A549 (cell line): Measurements from ENCODE around the gene BEAN1. TPM values are rescaled to one million over a fixed set of nuclear protein-coding genes. Genes with fewer than 3 reads are reported as not detected.
"Not testable (repeated sequence)": the region's sequence is repeated elsewhere in the genome, so short reads cannot be mapped to it uniquely, and the experiment has no call there.

ENCODE experiments used
- ATAC-seq, 2 experiments: fragments of 200-7000 bp in 1 of 2; fragments of >200 bp in 1 of 2; cut with Nextera tagmentation in 1 of 2; cut with Tn5 transposase in 1 of 2; 3 replicates each; pipeline versions ENCODE4 v1.8.0 to v1.9.1; 2018 to 2020; ENCODE audit warnings: mild to moderate bottlenecking in 1 of 2, moderate library complexity in 1 of 2
- CTCF ChIA-PET: fragments of 300-600 bp; sonication (Branson Sonifier 250); formaldehyde crosslinking; extraction: SDS; loops from one replicate; lab custom pipeline; 2021; ENCODE audit warnings: antibody characterized with exemption, inconsistent platforms; lab: Yijun Ruan, JAX
- POLR2A ChIA-PET: fragments of 350-600 bp; formaldehyde crosslinking; extraction: SDS; loops from one replicate; lab custom pipeline; 2021; ENCODE audit warnings: antibody characterized with exemption, inconsistent platforms; lab: Yijun Ruan, JAX
- DNase-seq, 2 experiments: peaks; one replicate each; pipeline versions ENCODE4 v3.0.0 to v3.0.0-alpha.2; 2011 to 2016; ENCODE audit warnings: low read depth in 1 of 2, low spot score in 1 of 2
- FAIRE-seq: peaks from 2 replicates; lab custom pipeline; 2011; peaks lifted over from hg19 to GRCh38; lab: Jason Lieb, UNC
- H3K27ac ChIP-seq, 2 experiments: fragments of >200 bp; sonication (Bioruptor Twin); formaldehyde crosslinking; 3 replicates each; pipeline ENCODE4 v1.5.1; 2016 to 2017
- H3K4me1 ChIP-seq: fragments of >200 bp; sonication (Bioruptor Twin); formaldehyde crosslinking; 3 replicates; pipeline ENCODE4 v1.6.1; 2016
- H3K4me2 ChIP-seq: fragments of >200 bp; sonication (Bioruptor Twin); formaldehyde crosslinking; 3 replicates; pipeline ENCODE4 v1.6.1; 2016
- H3K4me3 ChIP-seq: fragments of >200 bp; sonication (Bioruptor Twin); formaldehyde crosslinking; 3 replicates; pipeline ENCODE4 v1.5.1; 2016
- H3K9me3 ChIP-seq: fragments of >200 bp; sonication (Bioruptor Twin); formaldehyde crosslinking; 3 replicates; pipeline ENCODE4 v1.6.1; 2016
- BHLHE40 ChIP-seq: IDR thresholded peaks from 2 replicates; pipeline ENCODE4 v1.6.1; 2012; ENCODE audit warnings: low read depth, low read length, inconsistent platforms
- EP300 ChIP-seq, 2 experiments: fragments of >200 bp; sonication (Bioruptor Twin); formaldehyde crosslinking; IDR thresholded peaks; 2 replicates in 1 of 2; 3 replicates in 1 of 2; pipeline ENCODE4 v1.6.1; 2016 to 2017
- FOSB ChIP-seq: fragments of 250-450 bp; sonication (Bioruptor Pico); IDR thresholded peaks from 2 replicates; pipeline ENCODE4 v1.5.0; 2020; ENCODE audit warnings: mild to moderate bottlenecking, moderate library complexity
- FOSL2 ChIP-seq, 2 experiments: fragments of 450-650 bp in 1 of 2; fragments of >200 bp in 1 of 2; sonication (Bioruptor Twin) in 1 of 2; formaldehyde crosslinking; IDR thresholded peaks; 2 replicates each; pipeline versions ENCODE4 v1.5.0 to v1.6.1; 2016 to 2020; ENCODE audit warnings: mild to moderate bottlenecking in 1 of 2, moderate library complexity in 1 of 2
- HEYL ChIP-seq: fragments of 250-450 bp; sonication (Bioruptor Pico); IDR thresholded peaks from 2 replicates; pipeline ENCODE4 v1.8.0; 2021; ENCODE audit warnings: mild to moderate bottlenecking, moderate library complexity
- HOXA7 ChIP-seq: fragments of 250-450 bp; sonication (Bioruptor Pico); IDR thresholded peaks from 2 replicates; pipeline ENCODE4 v1.5.0; 2020; ENCODE audit warnings: mild to moderate bottlenecking, moderate library complexity
- HOXB13 ChIP-seq: fragments of 250-450 bp; sonication (Bioruptor Pico); IDR thresholded peaks from 2 replicates; pipeline ENCODE4 v1.5.0; 2020; ENCODE audit warnings: low read depth, mild to moderate bottlenecking, moderate library complexity
- HOXB5 ChIP-seq: fragments of 250-450 bp; sonication (Bioruptor Pico); IDR thresholded peaks from 2 replicates; pipeline ENCODE4 v1.5.0; 2020; ENCODE audit warnings: mild to moderate bottlenecking, moderate library complexity
- KDM5A ChIP-seq: fragments of 200-600 bp; sonication (generic); IDR thresholded peaks from 2 replicates; pipeline ENCODE4 v1.6.1; 2016; ENCODE audit warnings: antibody characterized with exemption, mild to moderate bottlenecking
- MAZ ChIP-seq: fragments of 150-350 bp; IDR thresholded peaks from 2 replicates; pipeline ENCODE4 v1.6.1; 2014; ENCODE audit warnings: antibody characterized with exemption, low read depth, low read length, borderline replicate concordance
- POLR2A ChIP-seq: IDR thresholded peaks from 2 replicates; pipeline ENCODE4 v1.6.1; 2012; ENCODE audit warnings: mild to moderate bottlenecking, low read length
- RFX5 ChIP-seq: fragments of 450-650 bp; IDR thresholded peaks from 2 replicates; pipeline ENCODE4 v1.7.1; 2014; ENCODE audit warnings: antibody characterized with exemption, mild to moderate bottlenecking, moderate library complexity
- RNF2 ChIP-seq: fragments of 200-600 bp; sonication (generic); IDR thresholded peaks from 2 replicates; pipeline ENCODE4 v1.6.1; 2016; ENCODE audit warnings: low read depth, mild to moderate bottlenecking, antibody characterized with exemption, moderate library complexity, borderline replicate concordance
- SMC3 ChIP-seq: fragments of >200 bp; sonication (Bioruptor Twin); formaldehyde crosslinking; IDR thresholded peaks from 3 replicates; pipeline ENCODE4 v1.6.1; 2018; ENCODE audit warnings: inconsistent platforms
- ZC3H11A ChIP-seq: fragments of 450-650 bp; IDR thresholded peaks from 2 replicates; pipeline ENCODE4 v1.6.1; 2014; ENCODE audit warnings: antibody characterized with exemption, mild to moderate bottlenecking
- ZFP36 ChIP-seq: fragments of 450-650 bp; IDR thresholded peaks from 2 replicates; pipeline ENCODE4 v1.6.1; 2014; ENCODE audit warnings: borderline replicate concordance; ENCODE audit not compliant: partially characterized antibody
- WGBS: methylation state at CpG from one replicate; pipeline ENCODE4 v1.1.6; 2017; ENCODE audit errors: missing lambda C conversion rate; 5-methylcytosine and 5-hydroxymethylcytosine counted together
- polyA plus RNA-seq, 4 experiments: library from polyadenylated mRNA; depleted of rRNA in 3 of 4; stranded (reverse); fragments of >200 nt; fragmentation: RNase III in 1 of 4; extraction: RNeasy Plus Mini Kit Qiagen cat#74134 plus additional on column Dnase treatment in 1 of 4; gene quantifications; 2 replicates in 3 of 4; 3 replicates in 1 of 4; pipeline ENCODE4 v1.2.3, GENCODE V29; 2011 to 2017
- TF ChIP-seq, protein P1 (sequence below): IDR thresholded peaks from 2 replicates; pipeline ENCODE4 v1.6.1; 2012; ENCODE audit warnings: low read depth, borderline replicate concordance
- TF ChIP-seq, protein P2 (sequence below): fragments of 150-350 bp; IDR thresholded peaks from 2 replicates; pipeline ENCODE4 v1.6.1; 2014; ENCODE audit warnings: low read depth, mild to moderate bottlenecking, low read length

The BEAN1 gene
- polyA plus RNA-seq, 2 of the 4 experiments (the other 2 are of a cell fraction), result 0.98 to 1.7 TPM

DNA sequence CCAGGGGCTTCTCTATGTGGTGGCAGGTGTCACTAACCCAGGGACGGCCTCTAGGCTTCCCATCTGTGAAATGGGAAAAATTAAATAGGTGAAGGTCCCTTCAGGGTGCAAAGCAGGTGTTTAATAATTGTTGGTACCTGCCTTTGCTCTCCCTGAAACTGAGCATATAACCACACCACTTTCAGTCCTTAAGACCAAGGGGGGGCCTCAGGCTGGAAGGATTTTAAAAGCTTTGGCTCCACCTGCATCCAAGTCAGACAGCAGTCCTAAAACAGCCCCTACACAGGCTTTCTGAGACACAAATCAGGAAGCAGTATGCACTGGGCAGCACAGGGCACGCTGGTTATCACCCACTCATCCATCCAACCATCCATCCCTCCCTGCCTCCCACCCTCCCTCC lies 67.8 kb downstream of the BEAN1 start:
- WGBS, result 80% methylated on average over 2 of the region's 2 CpGs
- Histone ChIP-seq H3K4me1 (no peaks in the 10 kb centered on the region), H3K4me2 (no peak overlapping the region), H3K27ac (no peak overlapping the region; a peak in 1 of 6 replicates), H3K9me3 (no peaks in the 10 kb centered on the region), H3K4me3 (no peak overlapping the region)
- no peak for DNase-seq
- CTCF ChIA-PET, result interaction anchor here (1.0 kb wide), 1 partner anchor 138 kb away, joined by 3 read pairs; no protein-coding TSS in a partner anchor
- FAIRE-seq, result no peak
- POLR2A ChIA-PET, result no interaction called here
- ATAC-seq, result no peak
- no peak for TF ChIP-seq KDM5A

DNA sequence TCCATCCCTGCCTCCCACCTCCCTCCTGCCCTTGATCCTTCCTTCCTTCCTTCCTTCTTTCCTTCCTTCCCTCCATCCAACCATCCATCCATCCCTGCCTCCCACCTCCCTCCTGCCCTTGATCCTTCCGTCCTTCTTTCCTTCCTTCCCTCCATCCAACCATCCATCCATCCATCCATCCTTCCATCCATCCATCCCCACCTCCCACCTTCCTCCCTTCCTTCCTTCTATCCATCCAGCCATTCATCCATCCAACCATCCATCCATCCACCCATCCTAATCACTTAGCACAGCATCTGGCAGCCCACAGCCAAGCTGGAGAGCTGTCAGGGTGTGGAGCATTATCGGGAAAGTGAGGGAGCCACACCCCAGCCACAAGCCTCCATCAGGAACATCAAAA lies 68.3 kb downstream of the BEAN1 start:
- H3K4me1 ChIP-seq, result no peaks in the 10 kb centered on the region
- no peak for DNase-seq
- no peak overlapping the region for H3K4me2 ChIP-seq
- no peak overlapping the region for H3K4me3 ChIP-seq
- ATAC-seq, result no peak
- TF ChIP-seq ZC3H11A (no peak), SMC3 (no peak), HEYL (CRISPR knock-in tag) (no peak), FOSB (CRISPR knock-in tag) (no peak), HOXB13 (no peak), FOSL2 (IDR thresholded peaks at IDR 0.05) (no peak), FOSL2 (CRISPR knock-in tag; IDR thresholded peaks at IDR 0.05) (no peak), MAZ (no peak), HOXA7 (CRISPR knock-in tag) (no peak), POLR2A (no peak), RNF2 (no peak), HOXB5 (CRISPR knock-in tag) (no peak), ZFP36 (no peak), RFX5 (no peak), BHLHE40 (no peak), EP300 (IDR thresholded peaks at IDR 0.05) (no peak)
- TF ChIP-seq, protein P1, sequence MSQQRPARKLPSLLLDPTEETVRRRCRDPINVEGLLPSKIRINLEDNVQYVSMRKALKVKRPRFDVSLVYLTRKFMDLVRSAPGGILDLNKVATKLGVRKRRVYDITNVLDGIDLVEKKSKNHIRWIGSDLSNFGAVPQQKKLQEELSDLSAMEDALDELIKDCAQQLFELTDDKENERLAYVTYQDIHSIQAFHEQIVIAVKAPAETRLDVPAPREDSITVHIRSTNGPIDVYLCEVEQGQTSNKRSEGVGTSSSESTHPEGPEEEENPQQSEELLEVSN, result no peak
- TF ChIP-seq, protein P2, sequence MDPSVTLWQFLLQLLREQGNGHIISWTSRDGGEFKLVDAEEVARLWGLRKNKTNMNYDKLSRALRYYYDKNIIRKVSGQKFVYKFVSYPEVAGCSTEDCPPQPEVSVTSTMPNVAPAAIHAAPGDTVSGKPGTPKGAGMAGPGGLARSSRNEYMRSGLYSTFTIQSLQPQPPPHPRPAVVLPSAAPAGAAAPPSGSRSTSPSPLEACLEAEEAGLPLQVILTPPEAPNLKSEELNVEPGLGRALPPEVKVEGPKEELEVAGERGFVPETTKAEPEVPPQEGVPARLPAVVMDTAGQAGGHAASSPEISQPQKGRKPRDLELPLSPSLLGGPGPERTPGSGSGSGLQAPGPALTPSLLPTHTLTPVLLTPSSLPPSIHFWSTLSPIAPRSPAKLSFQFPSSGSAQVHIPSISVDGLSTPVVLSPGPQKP, result no peak
- POLR2A ChIA-PET, result no interaction called here
- FAIRE-seq, result no peak
- no peak overlapping the region for H3K27ac ChIP-seq
- no peaks in the 10 kb centered on the region for H3K9me3 ChIP-seq
- 47% methylated on average over 2 of the region's 2 CpGs for WGBS
- CTCF ChIA-PET, result interaction anchor here (1.0 kb wide), 1 partner anchor 90 kb away, joined by 4 read pairs; no protein-coding TSS in a partner anchor

DNA sequence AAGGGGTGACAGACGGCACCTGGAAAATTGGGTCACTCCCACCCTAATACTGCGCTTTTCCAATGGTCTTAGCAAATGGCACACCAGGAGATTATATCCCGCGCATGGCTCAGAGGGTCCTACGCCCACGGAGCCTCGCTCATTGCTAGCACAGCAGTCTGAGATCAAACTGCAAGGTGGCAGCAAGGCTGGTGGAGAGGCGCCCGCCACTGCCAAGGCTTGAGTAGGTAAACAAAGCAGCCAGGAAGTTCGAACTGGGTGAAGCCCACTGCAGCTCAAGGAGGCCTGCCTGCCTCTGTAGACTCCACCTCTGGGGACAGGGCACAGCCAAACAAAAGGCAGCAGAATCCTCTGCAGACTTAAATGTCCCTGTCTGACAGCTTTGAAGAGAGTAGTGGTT lies 69.1 kb downstream of the BEAN1 start:
- H3K9me3 ChIP-seq, H3K4me1 ChIP-seq, ATAC-seq, FAIRE-seq, H3K4me2 ChIP-seq, H3K4me3 ChIP-seq, POLR2A ChIA-PET, DNase-seq, H3K27ac ChIP-seq: not testable (repeated sequence)
- 86% methylated on average over 10 of the region's 10 CpGs for WGBS
- CTCF ChIA-PET, result interaction anchor here (1.0 kb wide), 1 partner anchor 90 kb away, joined by 4 read pairs; no protein-coding TSS in a partner anchor

DNA sequence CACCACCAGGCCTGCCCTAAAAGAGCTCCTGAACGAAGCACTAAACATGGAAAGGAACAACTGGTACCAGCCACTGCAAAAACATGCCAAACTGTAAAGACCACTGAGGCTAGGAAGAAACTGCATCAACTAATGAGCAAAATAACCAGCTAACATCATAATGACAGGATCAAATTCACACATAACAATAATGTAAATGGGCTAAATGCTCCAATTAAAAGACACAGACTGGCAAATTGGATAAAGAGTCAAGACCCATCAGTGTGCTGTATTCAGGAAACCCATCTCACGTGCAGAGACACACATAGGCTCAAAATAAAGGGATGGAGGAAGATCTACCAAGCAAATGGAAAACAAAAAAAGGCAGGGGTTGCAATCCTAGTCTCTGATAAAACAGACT lies 70.8 kb downstream of the BEAN1 start:
- peaks cover 11% of the 10 kb centered on the region for H3K4me1 ChIP-seq
- CTCF ChIA-PET, FAIRE-seq, ATAC-seq, H3K27ac ChIP-seq, DNase-seq, POLR2A ChIA-PET, H3K4me2 ChIP-seq, H3K4me3 ChIP-seq, H3K9me3 ChIP-seq: not testable (repeated sequence)
- WGBS, result 43% methylated on average over 1 of the region's 2 CpGs

DNA sequence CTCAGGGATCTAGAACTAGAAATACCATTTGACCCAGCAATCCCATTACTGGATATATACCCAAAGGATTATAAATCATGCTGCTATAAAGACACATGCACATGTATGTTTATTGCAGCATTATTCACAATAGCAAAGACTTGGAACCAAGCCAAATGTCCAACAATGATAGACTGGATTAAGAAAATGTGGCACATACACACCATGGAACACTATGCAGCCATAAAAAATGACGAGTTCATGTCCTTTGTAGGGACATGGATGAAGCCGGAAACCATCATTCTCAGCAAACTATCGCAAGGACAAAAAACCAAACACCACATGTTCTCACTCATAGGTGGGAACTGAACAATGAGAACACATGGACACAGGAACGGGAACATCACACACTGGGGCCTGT lies 74.5 kb downstream of the BEAN1 start:
- CTCF ChIA-PET, result interaction anchor here (1.0 kb wide), 1 partner anchor 14 kb away, joined by 5 read pairs; no protein-coding TSS in a partner anchor
- H3K4me2 ChIP-seq, result not testable (repeated sequence)
- H3K27ac ChIP-seq, result peak overlapping the region; percentile 70 to 75; a peak in 4 of 6 replicates

More for the DNA sequence above, 74.5 kb downstream of the BEAN1 start:
- H3K4me3 ChIP-seq, H3K9me3 ChIP-seq, ATAC-seq, DNase-seq, POLR2A ChIA-PET, FAIRE-seq: not testable (repeated sequence)
- WGBS, result 94% methylated on average over 2 of the region's 4 CpGs
- H3K4me1 ChIP-seq, result peaks cover 23% of the 10 kb centered on the region
